SK-N-SH treated with all-trans-retinoic acid at 6 μM for 48 hours (cell line): ENCODE data around the gene TEN1.
A peak's percentile ranks its signal among the peaks of the same experiment; 100 is the strongest.

Experiments used
- ATAC-seq: fragments of 200-7000 bp; cut with Tn5 transposase; 3 replicates; pipeline ENCODE4 v1.9.1; 2020; ENCODE audit warnings: mild to moderate bottlenecking, moderate library complexity
- ARNTL ChIP-seq: fragments of 450-650 bp; formaldehyde crosslinking; IDR thresholded peaks from 2 replicates; pipeline ENCODE4 v1.5.0; 2020; ENCODE audit warnings: low read depth, mild to moderate bottlenecking, moderate library complexity, borderline replicate concordance
- BACH2 ChIP-seq: fragments of 250-450 bp; sonication (Bioruptor Pico); IDR thresholded peaks from 2 replicates; pipeline ENCODE4 v1.9.0; 2021; ENCODE audit warnings: mild to moderate bottlenecking, borderline replicate concordance
- CSDC2 ChIP-seq: fragments of 250-450 bp; sonication (Bioruptor Pico); IDR thresholded peaks from 2 replicates; pipeline ENCODE4 v1.5.0; 2020; ENCODE audit warnings: mild to moderate bottlenecking, moderate library complexity
- CSRNP3 ChIP-seq: fragments of 250-450 bp; sonication (Bioruptor Pico); IDR thresholded peaks from 2 replicates; pipeline ENCODE4 v1.5.1; 2021; ENCODE audit warnings: mild to moderate bottlenecking, moderate library complexity
- ESRRG ChIP-seq: fragments of 250-450 bp; sonication (Bioruptor Pico); IDR thresholded peaks from 2 replicates; pipeline ENCODE4 v1.6.1; 2021; ENCODE audit warnings: mild to moderate bottlenecking
- GLIS3 ChIP-seq: fragments of 250-450 bp; sonication (Bioruptor Pico); IDR thresholded peaks from 2 replicates; pipeline ENCODE4 v1.5.0; 2020; ENCODE audit warnings: mild to moderate bottlenecking, moderate library complexity
- ISL1 ChIP-seq: fragments of 250-450 bp; sonication (Bioruptor Pico); IDR thresholded peaks from 2 replicates; pipeline ENCODE4 v2.1.2; 2022; ENCODE audit warnings: mild to moderate bottlenecking, moderate library complexity
- OSR1 ChIP-seq: fragments of 250-450 bp; sonication (Bioruptor Pico); IDR thresholded peaks from 2 replicates; pipeline ENCODE4 v1.8.0; 2022; ENCODE audit warnings: moderate library complexity, mild to moderate bottlenecking, inconsistent platforms
- PPARA ChIP-seq: fragments of 250-450 bp; sonication (Bioruptor Pico); IDR thresholded peaks from 2 replicates; pipeline ENCODE4 v1.5.0; 2020; ENCODE audit warnings: mild to moderate bottlenecking, borderline replicate concordance
- RARB ChIP-seq: fragments of 250-450 bp; sonication (Bioruptor Pico); IDR thresholded peaks from 2 replicates; pipeline ENCODE4 v1.8.0; 2021; ENCODE audit warnings: mild to moderate bottlenecking, moderate library complexity
- SNAI2 ChIP-seq: fragments of 250-450 bp; sonication (Bioruptor Pico); IDR thresholded peaks from 2 replicates; pipeline ENCODE4 v1.5.0; 2020; ENCODE audit warnings: mild to moderate bottlenecking, moderate library complexity
- TCF4 ChIP-seq: fragments of 250-450 bp; sonication (Bioruptor Pico); IDR thresholded peaks from 2 replicates; pipeline ENCODE4 v1.8.0; 2021; ENCODE audit warnings: mild to moderate bottlenecking, moderate library complexity, borderline replicate concordance
- TSHZ2 ChIP-seq: fragments of 250-450 bp; sonication (Bioruptor Pico); IDR thresholded peaks from 2 replicates; pipeline ENCODE4 v1.5.0; 2020; ENCODE audit warnings: mild to moderate bottlenecking, moderate library complexity
- ZFP3 ChIP-seq: fragments of 250-450 bp; sonication (Bioruptor Pico); IDR thresholded peaks from 2 replicates; pipeline ENCODE4 v1.5.0; 2020; ENCODE audit warnings: mild to moderate bottlenecking, moderate library complexity
- ZFP30 ChIP-seq: fragments of 450-650 bp; formaldehyde crosslinking; IDR thresholded peaks from 2 replicates; pipeline ENCODE4 v1.5.0; 2022; ENCODE audit warnings: mild to moderate bottlenecking, moderate library complexity
- ZNF8 ChIP-seq: fragments of 450-650 bp; formaldehyde crosslinking; IDR thresholded peaks from 2 replicates; pipeline ENCODE4 v1.5.0; 2020; ENCODE audit warnings: mild to moderate bottlenecking, moderate library complexity
- TF ChIP-seq, protein P1 (sequence below): fragments of 250-450 bp; sonication (Bioruptor Pico); IDR thresholded peaks from 2 replicates; pipeline ENCODE4 v1.5.1; 2020; ENCODE audit warnings: low read depth, mild to moderate bottlenecking, moderate library complexity
- TF ChIP-seq, protein P2 (sequence below): fragments of 250-450 bp; sonication (Bioruptor Pico); IDR thresholded peaks from 2 replicates; pipeline ENCODE4 v1.8.0; 2020; ENCODE audit warnings: mild to moderate bottlenecking, moderate library complexity, borderline replicate concordance

The TEN1 gene

GRCh38 chr17:76004750-76005262 lies 25.8 kb downstream of the TEN1 start:
- peak; percentile 11 for ATAC-seq
- TF ChIP-seq ZNF8 (no peak), ESRRG (CRISPR knock-in tag) (no peak), PPARA (CRISPR knock-in tag) (no peak), BACH2 (CRISPR knock-in tag) (no peak), CSRNP3 (CRISPR knock-in tag) (no peak), RARB (CRISPR knock-in tag) (no peak), TSHZ2 (CRISPR knock-in tag) (no peak), ZFP3 (CRISPR knock-in tag) (no peak), ZFP30 (CRISPR knock-in tag) (no peak), OSR1 (CRISPR knock-in tag) (no peak), CSDC2 (CRISPR knock-in tag) (no peak), GLIS3 (CRISPR knock-in tag) (no peak), TCF4 (CRISPR knock-in tag) (no peak)
- TF ChIP-seq, protein P1, sequence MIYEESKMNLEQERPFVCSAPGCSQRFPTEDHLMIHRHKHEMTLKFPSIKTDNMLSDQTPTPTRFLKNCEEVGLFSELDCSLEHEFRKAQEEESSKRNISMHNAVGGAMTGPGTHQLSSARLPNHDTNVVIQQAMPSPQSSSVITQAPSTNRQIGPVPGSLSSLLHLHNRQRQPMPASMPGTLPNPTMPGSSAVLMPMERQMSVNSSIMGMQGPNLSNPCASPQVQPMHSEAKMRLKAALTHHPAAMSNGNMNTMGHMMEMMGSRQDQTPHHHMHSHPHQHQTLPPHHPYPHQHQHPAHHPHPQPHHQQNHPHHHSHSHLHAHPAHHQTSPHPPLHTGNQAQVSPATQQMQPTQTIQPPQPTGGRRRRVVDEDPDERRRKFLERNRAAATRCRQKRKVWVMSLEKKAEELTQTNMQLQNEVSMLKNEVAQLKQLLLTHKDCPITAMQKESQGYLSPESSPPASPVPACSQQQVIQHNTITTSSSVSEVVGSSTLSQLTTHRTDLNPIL (CRISPR knock-in tag) = no peak
- TF ChIP-seq, protein P2, sequence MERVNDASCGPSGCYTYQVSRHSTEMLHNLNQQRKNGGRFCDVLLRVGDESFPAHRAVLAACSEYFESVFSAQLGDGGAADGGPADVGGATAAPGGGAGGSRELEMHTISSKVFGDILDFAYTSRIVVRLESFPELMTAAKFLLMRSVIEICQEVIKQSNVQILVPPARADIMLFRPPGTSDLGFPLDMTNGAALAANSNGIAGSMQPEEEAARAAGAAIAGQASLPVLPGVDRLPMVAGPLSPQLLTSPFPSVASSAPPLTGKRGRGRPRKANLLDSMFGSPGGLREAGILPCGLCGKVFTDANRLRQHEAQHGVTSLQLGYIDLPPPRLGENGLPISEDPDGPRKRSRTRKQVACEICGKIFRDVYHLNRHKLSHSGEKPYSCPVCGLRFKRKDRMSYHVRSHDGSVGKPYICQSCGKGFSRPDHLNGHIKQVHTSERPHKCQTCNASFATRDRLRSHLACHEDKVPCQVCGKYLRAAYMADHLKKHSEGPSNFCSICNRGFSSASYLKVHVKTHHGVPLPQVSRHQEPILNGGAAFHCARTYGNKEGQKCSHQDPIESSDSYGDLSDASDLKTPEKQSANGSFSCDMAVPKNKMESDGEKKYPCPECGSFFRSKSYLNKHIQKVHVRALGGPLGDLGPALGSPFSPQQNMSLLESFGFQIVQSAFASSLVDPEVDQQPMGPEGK (CRISPR knock-in tag) = no peak

DNA sequence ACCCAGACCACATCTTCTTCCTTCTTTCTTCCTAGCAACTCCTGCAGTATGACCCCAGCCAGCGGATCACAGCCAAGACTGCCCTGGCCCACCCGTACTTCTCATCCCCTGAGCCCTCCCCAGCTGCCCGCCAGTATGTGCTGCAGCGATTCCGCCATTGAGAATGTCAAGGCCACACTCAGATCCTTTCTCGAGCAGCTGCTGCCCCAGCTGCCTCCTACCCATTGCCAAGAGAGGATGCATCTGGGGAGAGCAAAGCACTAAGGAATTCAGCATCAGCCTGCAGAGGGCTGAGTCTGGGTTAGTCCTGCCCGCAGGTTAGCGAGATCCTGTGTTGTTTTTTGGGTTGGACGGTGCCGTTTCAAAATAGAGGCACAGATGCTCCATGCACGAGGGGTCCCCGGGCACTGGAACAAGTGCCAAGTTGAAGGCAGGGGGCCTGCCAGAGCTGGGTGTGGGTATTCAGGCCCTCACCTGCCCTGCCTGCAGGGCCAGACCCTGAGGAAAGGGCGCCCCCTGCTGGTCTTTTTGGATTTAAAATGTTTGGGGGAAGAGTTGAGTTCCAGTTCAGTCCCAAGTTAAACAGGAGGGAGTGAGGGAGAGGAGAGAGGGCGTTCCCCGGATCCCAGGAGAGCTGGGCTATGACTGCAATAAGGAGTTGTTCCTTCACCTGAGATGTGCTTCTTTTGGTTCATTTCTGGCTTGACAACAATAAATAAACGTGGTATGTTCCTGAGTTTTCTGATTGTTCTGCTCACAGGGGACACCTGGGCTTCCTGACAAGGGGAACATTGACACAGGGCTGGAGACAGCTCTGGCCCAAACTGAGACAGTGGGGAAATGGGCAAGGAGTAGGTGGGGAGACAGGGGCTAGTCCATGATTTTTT lies 26.5 kb downstream of the TEN1 start:
- peak; percentile 80 for ATAC-seq
- TF ChIP-seq ESRRG (CRISPR knock-in tag) (no peak), ISL1 (CRISPR knock-in tag) (no peak), GLIS3 (CRISPR knock-in tag) (no peak)
- TF ChIP-seq, protein P1 (CRISPR knock-in tag) = no peak
- TF ChIP-seq, all 23 proteins: peak for 0

DNA sequence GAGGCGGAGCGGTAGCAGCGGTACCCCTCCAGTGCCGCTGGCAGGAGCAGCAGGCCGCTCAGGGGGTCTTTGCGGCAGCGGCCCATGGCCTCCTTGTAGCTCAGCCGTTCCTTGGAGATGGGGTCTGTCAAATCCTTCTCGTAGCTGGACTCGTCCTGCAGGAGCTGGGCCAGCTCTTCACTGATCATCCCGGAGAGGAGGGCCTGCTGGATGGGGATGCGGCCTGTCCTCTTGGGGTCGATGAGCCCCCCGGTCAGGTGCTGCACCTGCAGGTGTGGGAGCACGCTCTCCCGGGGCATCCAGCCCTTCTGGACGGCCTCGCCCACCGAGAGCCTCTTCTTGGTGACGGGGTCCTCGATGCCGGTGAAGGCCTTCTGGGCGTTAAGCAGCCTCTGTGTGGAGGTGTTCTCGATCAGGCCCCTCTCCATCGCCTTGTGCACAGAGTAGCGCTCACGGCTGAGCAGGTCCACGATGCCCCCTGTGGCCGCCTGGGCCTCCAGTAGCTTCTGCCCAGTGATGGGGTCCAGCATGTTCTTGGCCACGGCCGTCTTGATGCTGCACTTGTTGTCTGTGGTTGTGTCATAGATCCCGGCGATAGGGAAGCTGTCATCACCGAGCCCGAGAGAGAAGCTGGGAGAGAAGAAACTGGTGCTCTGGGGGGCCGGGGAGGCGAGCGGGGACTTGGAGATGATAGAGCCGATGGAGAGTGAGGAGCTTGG lies 28.2 kb downstream of the TEN1 start:
- ATAC-seq = no peak
- TF ChIP-seq CSRNP3 (CRISPR knock-in tag) = no peak
- TF ChIP-seq, protein P2 (CRISPR knock-in tag) = no peak
- no peak for TF ChIP-seq ARNTL (CRISPR knock-in tag)
- no peak for TF ChIP-seq ZNF8
- TF ChIP-seq SNAI2 (CRISPR knock-in tag) = no peak
